GM10847 (cell line): ENCODE results near the gene CMTM8.

Experiments used
- POLR2A ChIP-seq: IDR thresholded peaks from 2 replicates; pipeline ENCODE4 v1.6.1; 2011; ENCODE audit not compliant: insufficient read length; ENCODE audit errors: extremely low read depth

Gene CMTM8

GRCh38 chr3:32284443-32285212, 46.1 kb downstream of the CMTM8 start:
- TF ChIP-seq POLR2A, result no peak

DNA sequence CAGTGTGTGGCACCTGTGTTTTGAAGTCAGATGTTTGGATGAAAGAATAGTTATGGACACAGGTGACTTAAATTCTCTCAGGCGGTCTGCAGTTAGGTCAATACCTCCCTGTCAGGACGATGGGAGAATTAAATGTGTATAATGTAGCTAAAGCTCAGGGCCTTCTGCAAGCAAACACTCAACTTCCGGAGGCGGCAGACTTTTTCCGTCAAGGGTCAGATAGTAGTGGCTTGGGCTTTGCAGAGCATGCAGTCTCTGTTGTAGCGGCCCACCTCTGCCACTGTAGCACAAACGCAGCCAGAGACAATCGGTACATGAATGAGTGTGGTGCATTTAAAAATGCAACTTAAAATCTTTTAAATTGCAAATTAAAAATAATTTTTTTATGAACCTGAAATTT, 47.4 kb downstream of the CMTM8 start:
- no peak for TF ChIP-seq POLR2A

GRCh38 chr3:32288819-32289218, 50.3 kb downstream of the CMTM8 start:
- no peak for TF ChIP-seq POLR2A

GRCh38 chr3:32290619-32291018, 52.1 kb downstream of the CMTM8 start:
- TF ChIP-seq POLR2A, result no peak

GRCh38 chr3:32292085-32292796, 53.8 kb downstream of the CMTM8 start:
- no peak for TF ChIP-seq POLR2A

GRCh38 chr3:32293903-32294302, 55.4 kb downstream of the CMTM8 start:
- no peak for TF ChIP-seq POLR2A

DNA sequence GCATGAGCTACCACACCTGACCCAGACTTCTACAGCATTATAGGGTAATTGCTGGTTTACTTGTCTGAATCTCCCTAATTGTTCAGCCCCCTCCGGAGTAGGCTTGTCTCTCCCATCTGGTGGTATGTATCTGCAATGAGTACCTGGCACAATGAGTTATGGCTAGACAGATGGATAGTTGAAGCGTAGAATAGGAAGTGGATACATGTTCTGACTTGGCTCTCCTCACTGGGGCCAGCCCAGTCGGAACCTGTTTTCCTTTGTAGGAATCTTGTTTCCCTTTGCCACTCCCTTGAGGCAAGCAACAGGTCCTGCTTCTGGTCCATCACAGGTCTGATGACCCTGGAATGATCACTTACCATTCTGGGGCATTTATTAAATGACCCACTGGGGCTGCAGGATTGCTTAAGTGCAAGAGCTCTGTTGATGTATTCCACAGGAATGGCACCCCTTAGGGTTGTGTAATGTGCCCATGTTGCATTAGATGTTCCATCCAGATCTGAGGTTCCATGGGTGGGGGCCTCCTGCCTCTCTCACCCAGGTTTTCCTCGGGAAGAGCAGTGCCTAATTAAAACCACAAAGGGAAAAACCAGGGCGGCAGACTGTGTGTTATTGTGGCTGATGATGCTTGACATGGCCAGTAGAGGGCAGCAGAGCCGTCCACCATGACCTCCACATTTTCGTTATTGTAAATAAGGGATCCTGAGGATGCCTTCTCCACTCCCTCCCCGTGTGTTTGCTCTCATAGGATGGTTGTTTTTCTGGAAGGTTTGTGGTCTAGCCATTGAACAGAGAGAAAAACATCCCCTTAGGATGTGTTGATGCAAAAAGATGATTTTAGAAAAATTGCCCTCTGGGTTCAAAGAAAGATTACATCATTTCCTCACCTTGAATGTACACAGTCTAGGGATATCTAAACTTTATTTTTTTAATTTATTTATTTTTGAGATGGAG, 58.0 kb downstream of the CMTM8 start:
- no peak for TF ChIP-seq POLR2A

DNA sequence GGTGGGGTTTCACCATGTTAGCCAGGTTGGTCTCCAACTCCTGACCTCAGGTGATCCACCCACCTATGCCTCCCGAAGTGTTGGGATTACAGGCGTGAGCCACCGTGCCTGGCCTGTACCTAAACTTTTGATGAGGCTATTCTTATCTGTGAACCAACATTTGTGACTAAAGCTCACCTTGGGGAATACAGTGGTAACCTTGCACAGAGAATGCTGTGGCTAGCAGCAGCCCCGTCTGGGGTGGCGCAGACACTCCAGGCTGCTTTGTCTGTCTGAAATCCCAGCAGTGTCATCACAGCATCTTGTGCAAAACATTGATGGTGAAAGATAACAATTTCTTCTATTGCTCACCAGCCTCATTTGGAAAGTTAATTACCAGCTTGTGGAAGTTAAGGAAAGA, 58.9 kb downstream of the CMTM8 start:
- TF ChIP-seq POLR2A, result no peak

DNA sequence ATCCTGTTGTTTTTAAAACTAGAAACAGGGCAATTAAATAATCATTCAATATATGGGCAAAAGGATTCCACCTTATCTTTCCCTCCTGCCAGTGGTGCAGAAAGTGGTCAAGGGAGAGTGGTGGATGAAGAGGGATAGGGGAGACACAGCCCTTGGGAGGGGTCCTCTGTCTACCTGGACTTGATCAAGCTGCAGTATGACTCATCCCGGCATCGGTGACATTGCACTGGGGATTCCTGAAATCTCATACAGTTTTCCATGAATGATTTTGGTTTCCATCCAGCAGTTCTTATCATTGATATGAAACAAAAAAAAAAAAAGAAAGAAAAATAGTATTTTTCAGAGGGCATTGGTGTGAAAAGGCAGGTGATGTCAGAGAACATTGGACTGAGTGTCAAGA, 62.9 kb downstream of the CMTM8 start:
- no peak for TF ChIP-seq POLR2A

- TF ChIP-seq POLR2A, result no peak
Measured at GRCh38 chr3:32302601-32303398, 64.3 kb downstream of the CMTM8 start.

GRCh38 chr3:32303399-32303747, 64.9 kb downstream of the CMTM8 start:
- no peak for TF ChIP-seq POLR2A

- TF ChIP-seq POLR2A, result no peak
Measured at GRCh38 chr3:32303977-32304881, 65.7 kb downstream of the CMTM8 start.

- TF ChIP-seq POLR2A, result no peak
Measured at GRCh38 chr3:32305361-32305876, 66.9 kb downstream of the CMTM8 start.

DNA sequence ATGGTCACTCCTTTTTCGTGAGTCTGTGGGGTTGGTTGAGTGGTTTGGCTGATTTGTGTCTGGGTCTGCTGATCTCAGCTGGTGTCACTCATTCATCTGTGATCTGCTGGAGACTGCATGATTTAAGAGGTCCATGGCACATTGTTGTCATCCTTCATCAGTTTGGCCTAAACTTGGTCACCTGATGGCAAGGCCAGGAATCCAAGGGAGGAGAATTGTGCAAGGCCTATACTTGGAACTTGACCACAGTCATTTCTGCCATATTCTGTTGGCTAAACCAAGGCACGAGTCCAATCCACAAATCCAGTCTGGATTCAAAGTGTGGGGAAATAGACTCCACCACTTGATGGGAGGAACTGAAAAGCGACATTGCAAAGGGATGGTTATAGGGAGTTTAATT, 67.6 kb downstream of the CMTM8 start:
- TF ChIP-seq POLR2A, result no peak

GRCh38 chr3:32307591-32307990, 69.1 kb downstream of the CMTM8 start:
- no peak for TF ChIP-seq POLR2A
